ENCODE measurements around the gene SLC25A33.
A peak's percentile ranks its signal among the peaks of the same experiment; 100 is the strongest.

The SLC25A33 gene

GRCh38 chr1:9518454-9518998 lies 20.7 kb upstream of the SLC25A33 start:
- no peak for ATAC-seq (replicated peaks)

DNA sequence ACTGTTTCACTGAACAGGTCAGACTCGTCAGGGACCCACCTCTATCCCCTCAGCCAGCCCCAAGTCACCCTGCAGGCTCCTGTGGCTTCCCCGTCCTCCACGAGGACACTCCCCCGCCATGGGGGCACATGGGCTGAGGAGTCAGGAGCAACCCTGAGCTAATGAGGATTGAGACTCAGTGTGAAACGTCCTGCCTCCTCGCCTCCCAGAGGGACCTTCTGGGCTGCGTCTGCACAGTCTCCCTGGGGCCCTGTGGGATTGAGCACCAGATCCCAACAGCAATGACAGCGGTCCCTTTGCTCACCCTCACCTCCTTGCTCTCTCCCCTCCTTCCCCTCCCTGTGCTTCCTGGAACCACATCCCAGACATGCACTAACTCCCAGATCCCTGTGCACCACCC lies 18.9 kb upstream of the SLC25A33 start:
- Mint-ChIP-seq H3K27ac (no peak overlapping the region), H3K4me1 (ENCODE audit: low read depth in 2 of 2) (peaks cover 0 to 1% of the 10 kb centered on the region in 2 donors)
- ATAC-seq (replicated peaks) = no peak

More at GRCh38 chr1:9518454-9518998, 20.7 kb upstream of the SLC25A33 start:
- Mint-ChIP-seq H3K9me3 (no peaks in the 10 kb centered on the region), H3K27me3 (peaks cover 0 to 27% of the 10 kb centered on the region in 2 donors), H3K4me3 (no peak overlapping the region), H3K36me3 (ENCODE audit: insufficient read depth) (no peaks in the 10 kb centered on the region), H3K27ac (no peak overlapping the region), H3K4me1 (ENCODE audit: low read depth in 2 of 2) (peaks cover 0 to 1% of the 10 kb centered on the region in 2 donors)
- no peak for DNase-seq

DNA sequence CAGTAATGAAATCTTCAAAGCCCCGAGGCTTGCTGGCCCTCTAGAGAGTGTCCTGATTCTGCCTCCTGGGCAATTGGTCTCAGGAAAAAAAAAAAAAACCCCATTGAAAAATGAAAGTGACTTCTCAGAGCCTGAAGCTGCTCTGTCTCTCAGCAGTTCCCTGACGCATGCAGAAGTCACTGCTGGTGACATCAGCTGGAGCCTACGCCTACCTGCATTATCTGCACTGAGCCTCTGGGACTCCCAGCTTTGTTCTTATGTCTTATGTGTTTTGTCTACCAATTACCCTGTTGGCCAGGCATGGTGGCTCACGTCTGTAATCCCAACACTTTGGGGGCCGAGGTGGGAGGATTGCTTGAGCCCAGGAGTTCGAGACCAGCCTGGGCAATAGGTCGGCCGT lies 10.1 kb upstream of the SLC25A33 start:
- H3K36me3 Mint-ChIP-seq (ENCODE audit: insufficient read depth) = no peaks in the 10 kb centered on the region
- DNase-seq (no peak), ATAC-seq (replicated peaks) (no peak)

More for the DNA sequence above, 18.9 kb upstream of the SLC25A33 start:
- peaks cover 0 to 27% of the 10 kb centered on the region in 2 donors for H3K27me3 Mint-ChIP-seq
- no peaks in the 10 kb centered on the region for H3K9me3 Mint-ChIP-seq
- no peak for DNase-seq
- no peaks in the 10 kb centered on the region for H3K36me3 Mint-ChIP-seq (ENCODE audit: insufficient read depth)
- no peak overlapping the region for H3K4me3 Mint-ChIP-seq

DNA sequence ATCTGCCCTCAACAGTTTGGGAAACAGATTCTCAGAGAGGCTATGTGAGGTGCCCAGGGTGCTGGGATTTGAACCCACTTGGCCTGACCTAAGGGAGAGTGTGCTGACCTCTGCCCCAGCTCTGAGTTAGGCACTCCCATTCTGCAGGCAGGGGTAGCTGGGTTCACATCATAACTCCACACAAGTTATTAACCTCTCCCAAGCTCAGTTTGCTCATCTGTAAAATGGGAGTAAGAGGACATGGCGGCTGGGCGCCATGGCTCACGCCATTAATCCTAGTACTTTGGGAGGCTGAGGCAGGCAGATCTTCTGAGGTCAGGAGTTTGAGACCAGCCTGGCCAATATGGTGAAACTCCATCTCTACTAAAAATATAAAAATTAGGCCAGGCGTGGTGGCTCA lies 8.9 kb upstream of the SLC25A33 start:
- no peaks in the 10 kb centered on the region for H3K36me3 Mint-ChIP-seq (ENCODE audit: insufficient read depth)

More for the DNA sequence above, 10.1 kb upstream of the SLC25A33 start:
- H3K9me3 Mint-ChIP-seq = no peaks in the 10 kb centered on the region
- H3K27me3 Mint-ChIP-seq = no peaks in the 10 kb centered on the region
- no peak overlapping the region for H3K4me3 Mint-ChIP-seq
- H3K4me1 Mint-ChIP-seq (ENCODE audit: low read depth in 2 of 2) = no peaks in the 10 kb centered on the region
- H3K27ac Mint-ChIP-seq = no peak overlapping the region

GRCh38 chr1:9534953-9535352 lies 4.3 kb upstream of the SLC25A33 start:
- DNase-seq (no peak), ATAC-seq (replicated peaks) (no peak)
- H3K36me3 Mint-ChIP-seq (ENCODE audit: insufficient read depth) = peaks cover 7% of the 10 kb centered on the region
- H3K27ac Mint-ChIP-seq = no peak overlapping the region
- H3K4me3 Mint-ChIP-seq = no peak overlapping the region
- no peaks in the 10 kb centered on the region for H3K9me3 Mint-ChIP-seq
- H3K27me3 Mint-ChIP-seq = no peaks in the 10 kb centered on the region
- H3K4me1 Mint-ChIP-seq (ENCODE audit: low read depth in 2 of 2) = peaks cover 5 to 9% of the 10 kb centered on the region in 2 donors

More for the DNA sequence above, 8.9 kb upstream of the SLC25A33 start:
- Mint-ChIP-seq H3K4me1 (ENCODE audit: low read depth in 2 of 2) (no peaks in the 10 kb centered on the region), H3K4me3 (no peak overlapping the region), H3K27me3 (no peaks in the 10 kb centered on the region), H3K27ac (no peak overlapping the region), H3K9me3 (no peaks in the 10 kb centered on the region)
- ATAC-seq (replicated peaks) (no peak), DNase-seq (no peak)

DNA sequence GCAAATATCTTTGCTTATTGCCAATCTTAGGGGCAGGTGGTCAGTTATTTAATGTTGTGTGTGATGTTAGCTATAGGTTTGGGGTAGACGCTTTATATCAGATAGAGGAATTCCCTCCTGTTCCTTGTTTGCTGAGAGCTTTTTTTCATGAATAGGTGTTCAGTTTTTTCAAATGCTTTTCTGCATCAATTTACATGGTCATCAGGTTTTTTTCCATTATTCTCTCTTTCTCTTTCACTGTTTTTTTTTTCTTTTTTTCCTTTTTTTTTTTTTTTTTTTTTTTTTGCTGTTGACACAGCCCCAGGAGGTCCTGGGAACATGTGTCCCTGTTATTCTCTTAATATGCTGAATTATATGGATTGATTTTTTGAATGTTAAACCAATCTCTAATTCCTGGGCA lies 3.0 kb upstream of the SLC25A33 start:
- Mint-ChIP-seq H3K27me3 (no peaks in the 10 kb centered on the region), H3K4me1 (ENCODE audit: low read depth in 2 of 2) (peaks cover 9 to 13% of the 10 kb centered on the region in 2 donors), H3K9me3 (no peaks in the 10 kb centered on the region), H3K4me3 (no peak overlapping the region), H3K36me3 (ENCODE audit: insufficient read depth) (peaks cover 14% of the 10 kb centered on the region), H3K27ac (no peak overlapping the region)
- ATAC-seq (replicated peaks) (no peak), DNase-seq (no peak)

GRCh38 chr1:9537863-9538668 lies 1.2 kb upstream of the SLC25A33 start:
- DNase-seq = no peak
- ATAC-seq (replicated peaks) = no peak
- Mint-ChIP-seq H3K27ac (peak overlapping the region; percentile 1 to 70), H3K4me1 (ENCODE audit: low read depth in 2 of 2) (peaks cover 14 to 17% of the 10 kb centered on the region in 2 donors), H3K4me3 (peak overlapping the region; percentile 73 to 82), H3K27me3 (no peaks in the 10 kb centered on the region), H3K36me3 (ENCODE audit: insufficient read depth) (peaks cover 21% of the 10 kb centered on the region), H3K9me3 (no peaks in the 10 kb centered on the region)

- peaks cover 14 to 17% of the 10 kb centered on the region in 2 donors for H3K4me1 Mint-ChIP-seq (ENCODE audit: low read depth in 2 of 2)
- DNase-seq (no peak), ATAC-seq (replicated peaks) (no peak)
- H3K27ac Mint-ChIP-seq = peak overlapping the region; percentile 70 to 89
- H3K27me3 Mint-ChIP-seq = no peaks in the 10 kb centered on the region
- no peaks in the 10 kb centered on the region for H3K9me3 Mint-ChIP-seq
- peaks cover 21% of the 10 kb centered on the region for H3K36me3 Mint-ChIP-seq (ENCODE audit: insufficient read depth)
- H3K4me3 Mint-ChIP-seq = peak overlapping the region; percentile 73 to 82
Measured at GRCh38 chr1:9538669-9539164, 548 bp upstream of the SLC25A33 start.

DNA sequence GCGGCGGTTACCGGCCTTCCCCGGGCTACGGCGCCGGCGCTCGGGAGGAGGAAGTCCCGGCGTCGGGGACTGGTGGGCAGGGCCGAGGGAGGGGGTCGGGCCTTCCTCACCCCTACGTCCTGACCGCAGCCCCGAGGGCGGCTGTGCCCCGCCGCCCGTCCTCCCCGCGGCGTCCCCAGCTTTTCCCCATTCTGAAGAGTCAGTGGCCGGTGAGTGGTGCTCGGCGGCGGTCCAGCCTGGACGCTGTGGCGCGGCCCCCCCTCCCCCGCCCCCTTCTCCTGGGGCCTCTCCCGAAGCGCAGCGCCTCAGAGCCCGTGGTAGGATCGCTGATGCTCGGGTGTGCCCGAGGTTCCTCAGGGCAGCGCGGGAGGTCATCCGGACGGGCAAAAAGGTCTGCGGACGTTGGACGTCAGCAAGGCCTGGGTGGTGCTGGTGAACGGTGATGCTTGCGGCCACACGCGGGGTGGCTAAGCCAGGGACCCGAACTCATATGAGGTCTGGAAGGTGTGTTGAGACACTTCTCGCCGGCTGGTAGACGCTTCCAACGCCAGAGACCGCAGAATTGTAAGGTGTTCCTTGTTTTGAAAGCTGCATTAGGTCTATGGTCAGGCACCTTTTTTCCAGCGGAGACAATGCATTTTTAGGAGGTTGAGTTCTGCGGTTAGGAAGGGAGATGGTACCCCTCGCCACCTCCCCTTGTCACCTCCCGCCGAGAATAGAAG lies 725 bp downstream of the SLC25A33 start:
- H3K27me3 Mint-ChIP-seq = no peaks in the 10 kb centered on the region
- H3K36me3 Mint-ChIP-seq (ENCODE audit: insufficient read depth) = peaks cover 21% of the 10 kb centered on the region
- peaks cover 14 to 17% of the 10 kb centered on the region in 2 donors for H3K4me1 Mint-ChIP-seq (ENCODE audit: low read depth in 2 of 2)
- ATAC-seq (replicated peaks) (peak; percentile 54), DNase-seq (peak; percentile 17 to 45 (median 38))
- peak overlapping the region; percentile 75 to 85 for H3K27ac Mint-ChIP-seq
- H3K9me3 Mint-ChIP-seq = no peaks in the 10 kb centered on the region
- peak overlapping the region; percentile 79 to 81 for H3K4me3 Mint-ChIP-seq

DNA sequence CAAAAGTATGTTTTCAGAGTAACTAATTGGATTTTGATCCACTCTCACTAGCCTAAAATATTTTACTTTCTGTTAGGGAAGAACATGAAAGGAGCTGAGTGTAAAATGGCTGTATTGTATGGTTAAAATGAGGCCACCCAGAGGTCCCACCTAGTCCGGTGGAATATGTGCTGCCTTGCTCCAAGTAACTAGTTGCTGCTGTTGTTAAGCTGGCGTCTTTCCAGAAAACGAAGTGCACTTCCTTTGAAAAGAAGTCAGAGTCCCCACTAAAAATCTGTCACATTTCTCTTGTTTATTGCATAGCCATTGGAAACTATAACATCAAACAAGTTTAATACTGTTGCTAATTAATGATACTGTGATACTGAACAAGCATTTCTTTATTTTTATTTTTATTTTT lies 3.2 kb downstream of the SLC25A33 start:
- Mint-ChIP-seq H3K4me1 (ENCODE audit: low read depth in 2 of 2) (peaks cover 14 to 17% of the 10 kb centered on the region in 2 donors), H3K9me3 (no peaks in the 10 kb centered on the region), H3K27me3 (no peaks in the 10 kb centered on the region), H3K36me3 (ENCODE audit: insufficient read depth) (peaks cover 21% of the 10 kb centered on the region), H3K4me3 (peak overlapping the region in 1 of 2 donors; percentile 11), H3K27ac (no peak overlapping the region)
- ATAC-seq (replicated peaks) = no peak
- DNase-seq = no peak

DNA sequence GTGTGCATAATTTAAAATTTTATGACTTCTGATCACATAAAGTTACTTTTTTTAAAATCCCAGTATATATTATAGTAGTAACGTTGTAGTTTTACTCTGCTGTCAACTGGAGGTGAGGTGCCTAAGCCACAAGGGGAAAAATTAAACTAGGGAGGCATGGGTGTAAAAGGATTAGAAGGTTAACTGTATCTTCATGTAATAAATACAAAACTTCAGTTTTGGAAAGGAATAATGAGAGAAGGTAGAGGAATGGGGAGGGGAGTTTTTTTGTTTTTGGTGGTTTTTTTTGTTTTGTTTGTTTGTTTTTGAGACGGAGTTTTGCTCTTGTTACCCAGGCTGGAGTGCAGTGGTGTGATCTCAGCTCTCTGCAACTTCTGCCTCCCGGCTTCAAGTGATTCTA lies 5.7 kb downstream of the SLC25A33 start:
- peaks cover 18% of the 10 kb centered on the region for H3K36me3 Mint-ChIP-seq (ENCODE audit: insufficient read depth)
- no peak for ATAC-seq (replicated peaks)
- H3K4me1 Mint-ChIP-seq (ENCODE audit: low read depth in 2 of 2) = peaks cover 12 to 16% of the 10 kb centered on the region in 2 donors
- H3K4me3 Mint-ChIP-seq = no peak overlapping the region
- H3K27ac Mint-ChIP-seq = no peak overlapping the region
- no peak for DNase-seq
- H3K27me3 Mint-ChIP-seq = no peaks in the 10 kb centered on the region
- H3K9me3 Mint-ChIP-seq = no peaks in the 10 kb centered on the region

GRCh38 chr1:9549955-9550546 lies 10.8 kb downstream of the SLC25A33 start:
- DNase-seq (no peak), ATAC-seq (replicated peaks) (no peak)
- peaks cover 7 to 8% of the 10 kb centered on the region in 2 donors for H3K4me1 Mint-ChIP-seq (ENCODE audit: low read depth in 2 of 2)
- H3K36me3 Mint-ChIP-seq (ENCODE audit: insufficient read depth) = peaks cover 16% of the 10 kb centered on the region
- H3K4me3 Mint-ChIP-seq = no peak overlapping the region
- no peaks in the 10 kb centered on the region for H3K27me3 Mint-ChIP-seq
- H3K27ac Mint-ChIP-seq = no peak overlapping the region
- no peaks in the 10 kb centered on the region for H3K9me3 Mint-ChIP-seq

GRCh38 chr1:9551984-9552383 lies 12.7 kb downstream of the SLC25A33 start:
- Mint-ChIP-seq H3K27ac (no peak overlapping the region), H3K27me3 (no peaks in the 10 kb centered on the region), H3K4me1 (ENCODE audit: low read depth in 2 of 2) (peaks cover 7 to 8% of the 10 kb centered on the region in 2 donors), H3K4me3 (no peak overlapping the region), H3K36me3 (ENCODE audit: insufficient read depth) (peaks cover 30% of the 10 kb centered on the region), H3K9me3 (no peaks in the 10 kb centered on the region)
- no peak for DNase-seq
- ATAC-seq (replicated peaks) = no peak

Measured in effector memory CD8-positive, alpha-beta T cell (primary cell).